SK-MEL-5 (cell line): Measurements from ENCODE around the gene ISG20L2. TPM values are rescaled to one million over a fixed set of nuclear protein-coding genes. Genes with fewer than 3 reads are reported as not detected.

Experiments used
- DNase-seq: peaks from one replicate; pipeline ENCODE4 v3.0.0-alpha.2; 2016; ENCODE audit warnings: low read depth, low spot score
- in situ Hi-C: cut with HindIII; loops from 2 replicates; pipeline ENCODE4 v1.10.0; 2016; ENCODE audit warnings: low sequenced_read_pairs, high pct_unique_total_duplicates, low pct_unique_long_range_greater_than_20kb
- total RNA-seq: library from RNA; depleted of rRNA; stranded (reverse); fragments of >200 nt; shearing (Covaris generic); gene quantifications from 2 replicates; pipeline ENCODE4 v1.2.3, GENCODE V29; 2014

The ISG20L2 gene
- total RNA-seq, 1 experiment from 2014 or later, result 20.0 TPM

- in situ Hi-C loops, result no loop called here
- no peak for DNase-seq
Observed at GRCh38 chr1:156744786-156745419, 16.3 kb upstream of the ISG20L2 start.

- DNase-seq, result no peak
- in situ Hi-C loops, result no loop called here
Observed at GRCh38 chr1:156744344-156744743, 15.8 kb upstream of the ISG20L2 start.

DNA sequence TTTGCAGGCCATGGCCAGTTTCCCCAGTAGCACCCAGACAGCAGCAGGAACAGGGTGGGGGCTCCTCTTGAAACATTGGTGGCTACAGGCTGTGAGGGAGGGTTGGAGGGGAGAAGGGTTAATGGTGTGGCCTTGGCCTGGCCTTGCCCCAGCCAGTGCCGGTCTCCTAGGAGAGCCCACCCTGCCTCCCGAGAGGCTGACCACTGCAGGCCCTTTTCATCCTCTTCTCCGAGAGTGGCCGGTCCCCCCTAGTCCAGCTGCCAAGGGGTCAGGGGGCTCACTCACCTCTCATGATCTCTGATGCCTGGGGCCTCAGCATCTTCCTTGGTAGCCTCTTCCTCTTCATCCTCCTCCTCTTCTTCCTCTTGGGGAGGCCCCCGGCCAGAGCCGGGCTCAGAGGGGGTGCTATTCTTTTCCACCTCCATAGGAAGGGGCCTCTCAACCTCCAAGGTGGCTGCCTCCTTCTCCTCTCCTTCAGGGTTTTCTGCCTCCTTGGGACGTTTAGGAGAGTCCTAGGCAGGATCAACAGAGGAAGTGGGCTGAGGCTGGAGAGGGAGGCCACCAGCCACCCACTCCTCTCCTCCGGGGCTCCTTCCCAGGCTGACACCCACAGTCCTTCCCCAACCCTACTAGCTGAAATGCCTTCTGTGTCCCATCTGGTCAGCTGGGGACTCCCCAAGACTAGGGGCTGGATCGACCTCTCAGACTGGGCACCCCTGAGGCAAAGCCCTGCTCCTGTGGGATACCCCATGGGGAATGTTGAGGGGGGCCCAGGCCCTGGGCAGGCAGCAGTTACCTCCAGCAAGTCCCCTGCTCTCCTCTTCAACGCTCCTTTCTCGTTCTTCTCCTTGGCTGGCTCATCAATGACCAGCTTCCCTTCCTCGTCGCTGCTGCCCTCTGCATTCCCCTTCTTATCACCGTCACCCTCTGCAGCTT is 15.1 kb upstream of the ISG20L2 start:
- in situ Hi-C loops, result no loop called here
- DNase-seq, result no peak

- no peak for DNase-seq
- in situ Hi-C loops, result no loop called here
Observed at GRCh38 chr1:156742801-156743200, 14.2 kb upstream of the ISG20L2 start.

DNA sequence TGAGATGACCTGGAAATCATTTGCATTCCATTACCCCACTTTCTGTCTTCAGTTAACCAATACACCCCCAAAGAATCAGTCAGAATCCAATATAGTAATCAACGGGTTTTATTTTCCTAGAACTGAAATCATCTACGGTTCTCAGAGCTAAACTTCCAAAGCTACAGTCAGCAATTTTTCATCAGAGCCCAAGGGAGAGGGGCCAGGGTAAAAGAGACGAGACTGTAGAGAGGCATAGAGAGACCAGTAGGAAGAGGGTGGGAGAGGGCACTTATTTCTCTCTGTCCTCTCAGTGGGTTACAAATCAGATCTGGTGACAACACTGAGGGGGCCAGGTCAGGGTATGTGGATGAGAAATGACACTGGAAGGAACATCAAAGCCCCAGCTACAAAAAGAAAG is 13.5 kb upstream of the ISG20L2 start:
- in situ Hi-C loops, result no loop called here
- no peak for DNase-seq

- no peak for DNase-seq
- in situ Hi-C loops, result no loop called here
Observed at GRCh38 chr1:156741481-156741983, 13.0 kb upstream of the ISG20L2 start.

DNA sequence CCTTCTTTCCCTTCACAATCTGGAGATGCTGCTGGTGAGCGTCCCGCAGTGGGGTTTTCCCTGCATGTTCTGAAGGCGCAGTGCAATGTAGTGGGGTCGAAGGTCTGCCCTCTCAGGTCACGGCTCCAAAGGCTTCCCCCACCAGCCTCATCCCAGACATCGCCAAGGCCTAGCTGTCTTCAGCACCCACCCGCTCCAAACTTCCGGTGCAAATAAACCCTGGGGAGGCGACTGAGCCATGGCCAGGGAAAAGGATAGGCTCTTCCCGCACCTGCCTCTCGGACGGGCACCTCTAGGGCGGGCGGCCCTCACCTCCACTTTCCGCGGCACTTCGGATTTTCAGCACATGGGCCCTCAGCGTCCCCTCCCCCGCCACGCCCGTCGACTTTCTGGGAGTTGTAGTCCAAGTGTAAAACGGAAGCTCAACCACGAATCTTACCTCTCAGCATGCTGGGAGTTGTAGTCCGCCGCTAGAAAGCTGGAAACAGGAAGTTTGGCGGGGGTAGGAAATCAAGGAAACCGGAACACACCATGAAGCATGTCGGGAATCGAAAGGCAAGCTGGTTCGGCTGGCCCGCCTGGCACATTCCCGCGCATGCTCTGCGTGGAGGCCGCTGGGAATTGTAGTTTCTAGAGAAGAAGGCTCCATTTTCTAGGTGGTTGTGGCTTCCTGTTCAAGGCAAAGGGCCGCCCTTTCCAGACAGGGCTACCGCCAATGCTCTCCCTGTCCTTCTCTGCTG is 12.3 kb upstream of the ISG20L2 start, which contains the start of gene MRPL24:
Gene MRPL24 (minus strand): TSS at position 348 of the 740 bp plus-strand sequence. CDS start 2,384 bp downstream, outside the sequence.
- DNase-seq, result peak; percentile 100
- in situ Hi-C loops, result no loop called here

DNA sequence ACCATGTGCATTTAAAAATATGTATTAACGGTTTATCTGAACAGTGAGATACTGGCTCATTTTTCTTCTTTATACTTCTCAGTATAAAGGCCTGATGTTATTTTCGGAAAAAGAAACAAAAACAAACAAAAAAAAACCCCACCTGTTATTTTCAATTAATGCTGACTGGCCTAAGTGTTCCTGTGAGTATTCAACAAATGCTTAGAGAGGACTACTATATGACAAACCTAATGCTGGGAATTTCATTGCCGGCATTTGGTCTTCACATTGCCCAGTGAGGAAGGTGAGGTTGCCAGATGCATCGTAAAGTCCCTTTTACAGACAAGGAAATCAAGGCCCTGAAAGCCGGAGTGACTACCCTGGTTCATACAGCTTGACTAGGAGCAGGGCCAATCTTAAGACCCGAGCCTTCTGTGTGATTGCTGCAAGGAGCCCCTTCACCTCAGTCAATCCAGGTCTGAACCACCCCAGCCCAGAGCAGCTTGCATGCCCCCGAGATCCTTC is 11.7 kb upstream of the ISG20L2 start:
- in situ Hi-C loops, result no loop called here

GRCh38 chr1:156738916-156739315 is 10.3 kb upstream of the ISG20L2 start:
- in situ Hi-C loops, result no loop called here
- no peak for DNase-seq

More for the DNA sequence above, 11.7 kb upstream of the ISG20L2 start:
- DNase-seq, result no peak

- in situ Hi-C loops, result no loop called here
- no peak for DNase-seq
Observed at GRCh38 chr1:156738407-156738806, 9.8 kb upstream of the ISG20L2 start.

GRCh38 chr1:156733989-156734584 is 5.5 kb upstream of the ISG20L2 start:
- DNase-seq, result no peak
- in situ Hi-C loops, result no loop called here

GRCh38 chr1:156727926-156728598 is 504 bp downstream of the ISG20L2 start, which contains the start of gene METTL25B:
METTL25B (plus strand) TSS chr1:156728469; CDS start chr1:156729105, 636 bp downstream.
- DNase-seq, result peak; percentile 78
- in situ Hi-C loops, result no loop called here

DNA sequence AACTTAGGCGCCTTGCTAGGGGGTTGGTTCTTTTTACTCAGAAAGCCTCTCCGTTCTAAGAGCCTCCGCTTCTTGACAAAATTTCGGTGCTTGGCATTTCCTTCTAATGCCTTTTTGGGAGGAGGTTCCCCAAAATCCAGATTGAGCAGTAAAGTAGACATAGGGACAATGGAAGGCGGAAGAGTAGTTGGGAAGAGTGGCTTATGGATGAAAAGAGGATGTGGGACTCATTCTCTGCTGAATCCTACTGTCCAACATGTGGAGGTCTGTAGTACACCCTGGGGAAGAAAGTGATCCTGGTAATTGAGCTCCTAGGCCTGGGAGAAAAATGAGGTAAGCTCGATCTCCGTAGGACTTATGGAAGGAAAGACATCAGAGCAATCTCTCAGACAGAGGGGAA is 1.1 kb downstream of the ISG20L2 start:
- in situ Hi-C loops, result no loop called here
- no peak for DNase-seq

DNA sequence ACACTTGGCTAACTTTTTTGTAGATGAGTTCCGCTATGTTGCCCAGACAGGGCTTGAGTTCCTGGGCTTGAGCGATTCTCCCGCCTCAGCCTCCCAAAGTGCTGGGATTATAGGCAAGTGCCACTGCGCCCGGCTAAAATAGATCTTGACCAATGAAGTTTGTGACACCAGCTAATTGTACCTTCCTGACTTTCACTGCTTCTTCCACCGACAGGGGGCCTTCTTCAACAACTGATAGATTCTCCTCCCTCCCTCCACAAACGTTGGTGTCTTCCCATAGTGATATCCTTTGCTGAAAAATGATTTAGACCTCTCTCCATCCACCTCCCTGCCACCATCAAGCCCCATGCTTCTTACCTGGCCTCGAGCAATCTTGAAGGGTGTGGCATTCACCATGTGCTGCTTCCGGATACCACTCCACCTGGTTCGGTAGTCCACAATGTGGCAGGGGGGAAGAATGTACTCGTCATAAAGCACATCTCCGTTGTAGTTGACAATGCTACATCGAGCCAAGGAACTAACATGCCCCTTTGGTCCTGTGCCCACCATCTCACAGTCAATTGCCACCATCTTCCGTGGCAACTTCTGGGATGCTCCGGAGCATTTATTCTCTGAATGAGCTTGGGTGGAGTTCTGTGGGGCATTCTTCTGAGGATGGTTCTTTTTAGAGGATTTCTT is 1.9 kb downstream of the ISG20L2 start:
- in situ Hi-C loops, result no loop called here
- DNase-seq, result peak; percentile 77

DNA sequence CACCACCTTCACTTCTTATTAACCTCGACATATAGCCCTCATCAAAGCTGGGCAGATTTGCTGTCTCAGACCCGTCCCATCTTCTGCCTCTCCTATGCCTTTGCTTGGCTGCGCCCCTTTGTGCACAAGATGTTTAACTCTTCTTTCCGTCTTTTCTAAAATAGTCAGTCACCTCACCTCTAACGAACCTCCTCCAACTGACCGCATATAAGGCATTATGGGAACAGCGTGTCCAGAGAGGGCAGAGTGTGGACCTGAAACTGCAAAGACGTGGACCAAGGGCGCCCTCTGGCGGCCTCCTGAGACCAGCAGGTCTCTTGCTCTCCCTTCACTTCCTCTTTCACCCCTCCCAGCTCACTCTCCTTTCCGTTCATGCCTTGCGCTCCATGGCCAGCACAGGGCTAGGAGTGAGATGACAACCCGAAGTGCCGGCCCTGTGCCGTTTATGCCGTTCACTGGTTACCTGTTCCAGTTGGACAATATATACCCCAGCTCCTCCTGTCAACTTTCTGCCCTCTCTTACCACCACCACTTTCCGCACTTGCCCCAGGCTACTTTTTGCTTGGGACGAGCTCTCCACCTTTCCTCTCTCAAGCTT is 2.8 kb downstream of the ISG20L2 start:
- in situ Hi-C loops, result no loop called here
- DNase-seq, result peak; percentile 90

DNA sequence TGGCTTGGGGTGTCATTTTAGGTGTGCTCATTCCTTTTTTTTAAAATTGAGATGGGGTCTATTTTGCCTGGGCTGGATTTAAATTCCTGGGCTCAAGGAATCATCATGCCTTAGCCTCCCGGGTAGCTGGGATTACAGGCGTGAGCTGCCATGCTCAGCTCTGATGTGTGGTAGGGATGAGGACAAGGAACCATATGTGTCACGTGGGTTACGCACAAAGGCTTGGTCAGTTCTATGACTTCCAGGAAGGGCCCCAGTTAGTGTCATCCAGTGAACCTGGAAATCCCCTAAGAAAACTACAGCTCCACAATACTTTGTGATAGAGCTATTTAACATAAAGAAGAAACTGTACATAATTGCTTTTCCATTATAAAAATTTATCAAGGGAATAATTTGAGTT is 7.0 kb downstream of the ISG20L2 start:
- in situ Hi-C loops, result no loop called here
- DNase-seq, result no peak
